Gastrocnemius medialis (tissue), 4 donors: ENCODE results near the gene STXBP2.

Experiments used
- POLR2A ChIP-seq, 2 donors: fragments of 450-650 bp; IDR thresholded peaks; one replicate each; pipeline ENCODE4 v1.6.1; 2017; ENCODE audit warnings: antibody characterized with exemption in 2 of 2, mild to moderate bottlenecking in 2 of 2, moderate library complexity in 2 of 2
- TF ChIP-seq, protein P1 (sequence below), 5 experiments: fragments of 450-650 bp in 3 of 5; fragments of 200-600 bp in 2 of 5; sonication (generic) in 2 of 5; IDR thresholded peaks in 4 of 5; conservative IDR thresholded peaks in 1 of 5; 1 replicate in 4 of 5; 2 replicates in 1 of 5; pipeline ENCODE4 v1.5.1; 2016 to 2019; ENCODE audit warnings: antibody characterized with exemption in 5 of 5, mild to moderate bottlenecking in 3 of 5, moderate library complexity in 3 of 5

DNA sequence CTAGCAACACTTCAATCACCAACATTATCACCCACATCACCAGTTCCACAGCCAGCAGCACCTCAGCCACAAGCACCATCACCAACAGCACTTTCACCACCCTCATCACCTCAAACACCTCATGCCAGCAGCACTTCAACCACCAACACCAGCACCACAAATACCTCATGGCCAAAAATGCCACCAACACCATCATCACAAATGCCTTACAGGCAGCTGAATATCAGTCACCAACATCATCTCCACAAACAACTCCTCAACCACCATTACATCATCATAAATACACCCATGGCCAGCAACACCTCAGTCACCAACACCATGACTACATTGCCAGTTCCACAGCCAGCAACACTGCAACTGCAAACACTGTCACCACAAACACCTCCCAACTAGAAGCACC is 54.6 kb downstream of the STXBP2 start:
- TF ChIP-seq, protein P1, sequence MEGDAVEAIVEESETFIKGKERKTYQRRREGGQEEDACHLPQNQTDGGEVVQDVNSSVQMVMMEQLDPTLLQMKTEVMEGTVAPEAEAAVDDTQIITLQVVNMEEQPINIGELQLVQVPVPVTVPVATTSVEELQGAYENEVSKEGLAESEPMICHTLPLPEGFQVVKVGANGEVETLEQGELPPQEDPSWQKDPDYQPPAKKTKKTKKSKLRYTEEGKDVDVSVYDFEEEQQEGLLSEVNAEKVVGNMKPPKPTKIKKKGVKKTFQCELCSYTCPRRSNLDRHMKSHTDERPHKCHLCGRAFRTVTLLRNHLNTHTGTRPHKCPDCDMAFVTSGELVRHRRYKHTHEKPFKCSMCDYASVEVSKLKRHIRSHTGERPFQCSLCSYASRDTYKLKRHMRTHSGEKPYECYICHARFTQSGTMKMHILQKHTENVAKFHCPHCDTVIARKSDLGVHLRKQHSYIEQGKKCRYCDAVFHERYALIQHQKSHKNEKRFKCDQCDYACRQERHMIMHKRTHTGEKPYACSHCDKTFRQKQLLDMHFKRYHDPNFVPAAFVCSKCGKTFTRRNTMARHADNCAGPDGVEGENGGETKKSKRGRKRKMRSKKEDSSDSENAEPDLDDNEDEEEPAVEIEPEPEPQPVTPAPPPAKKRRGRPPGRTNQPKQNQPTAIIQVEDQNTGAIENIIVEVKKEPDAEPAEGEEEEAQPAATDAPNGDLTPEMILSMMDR (IDR thresholded peaks at IDR 0.05 in 4 of 5, conservative IDR thresholded peaks at IDR 0.05 in 1 of 5) = no peak
- TF ChIP-seq POLR2A (IDR thresholded peaks at IDR 0.05) = no peak
